Thyroid gland (tissue), 4 donors: ENCODE data around the gene FAM43A.

Source experiments
- POLR2A ChIP-seq, 2 donors: fragments of 450-650 bp; IDR thresholded peaks; one replicate each; pipeline ENCODE4 v1.6.1; 2017; ENCODE audit warnings: antibody characterized with exemption in 2 of 2, mild to moderate bottlenecking in 2 of 2, moderate library complexity in 1 of 2
- TF ChIP-seq, protein P1 (sequence below), 6 experiments: fragments of 200-600 bp in 3 of 6; fragments of 450-650 bp in 3 of 6; sonication (generic) in 3 of 6; IDR thresholded peaks; one replicate each; pipeline ENCODE4 v1.5.1; 2016 to 2019; ENCODE audit warnings: antibody characterized with exemption in 6 of 6, mild to moderate bottlenecking in 2 of 6, inconsistent platforms in 1 of 6, moderate library complexity in 1 of 6

GRCh38 chr3:194654443-194654842 is 31.2 kb upstream of the FAM43A start:
- TF ChIP-seq, protein P1, sequence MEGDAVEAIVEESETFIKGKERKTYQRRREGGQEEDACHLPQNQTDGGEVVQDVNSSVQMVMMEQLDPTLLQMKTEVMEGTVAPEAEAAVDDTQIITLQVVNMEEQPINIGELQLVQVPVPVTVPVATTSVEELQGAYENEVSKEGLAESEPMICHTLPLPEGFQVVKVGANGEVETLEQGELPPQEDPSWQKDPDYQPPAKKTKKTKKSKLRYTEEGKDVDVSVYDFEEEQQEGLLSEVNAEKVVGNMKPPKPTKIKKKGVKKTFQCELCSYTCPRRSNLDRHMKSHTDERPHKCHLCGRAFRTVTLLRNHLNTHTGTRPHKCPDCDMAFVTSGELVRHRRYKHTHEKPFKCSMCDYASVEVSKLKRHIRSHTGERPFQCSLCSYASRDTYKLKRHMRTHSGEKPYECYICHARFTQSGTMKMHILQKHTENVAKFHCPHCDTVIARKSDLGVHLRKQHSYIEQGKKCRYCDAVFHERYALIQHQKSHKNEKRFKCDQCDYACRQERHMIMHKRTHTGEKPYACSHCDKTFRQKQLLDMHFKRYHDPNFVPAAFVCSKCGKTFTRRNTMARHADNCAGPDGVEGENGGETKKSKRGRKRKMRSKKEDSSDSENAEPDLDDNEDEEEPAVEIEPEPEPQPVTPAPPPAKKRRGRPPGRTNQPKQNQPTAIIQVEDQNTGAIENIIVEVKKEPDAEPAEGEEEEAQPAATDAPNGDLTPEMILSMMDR (IDR thresholded peaks at IDR 0.05) = no peak
- TF ChIP-seq POLR2A (IDR thresholded peaks at IDR 0.05) = no peak
